Stomach (tissue), 9 donors: ENCODE measurements around the gene PRKCE. TPM values are rescaled to one million over a fixed set of nuclear protein-coding genes. Genes with fewer than 3 reads are reported as not detected.

ENCODE experiments used
- DNase-seq, 2 donors: peaks; one replicate each; pipeline versions ENCODE4 v3.0.0 to v3.0.0-alpha.2; 2013 to 2019
- H3K27ac ChIP-seq, 5 donors: fragments of 200-600 bp in 4 of 5; sonication (generic) in 4 of 5; one replicate each; pipeline ENCODE4 v1.5.1; 2013 to 2019; ENCODE audit warnings: mild to moderate bottlenecking in 1 of 5, moderate library complexity in 1 of 5
- H3K27me3 ChIP-seq, 3 donors: fragments of 200-600 bp; sonication (generic); one replicate each; pipeline ENCODE4 v1.5.1; 2017 to 2019; ENCODE audit warnings: mixed run types in 1 of 3
- H3K36me3 ChIP-seq, 4 donors: fragments of 200-600 bp; sonication (generic); 1 replicate in 3 of 4; 2 replicates in 1 of 4; pipeline ENCODE4 v1.5.1; 2016 to 2019
- H3K4me1 ChIP-seq, 4 donors: fragments of 200-600 bp; sonication (generic); one replicate each; pipeline ENCODE4 v1.5.1; 2016 to 2019
- H3K4me3 ChIP-seq, 4 donors: fragments of 200-600 bp; sonication (generic) in 3 of 4; one replicate each; pipeline ENCODE4 v1.5.1; 2016 to 2019; ENCODE audit warnings: mild to moderate bottlenecking in 1 of 4
- H3K9me3 ChIP-seq, 4 donors: fragments of 200-600 bp; sonication (generic); one replicate each; pipeline ENCODE4 v1.5.1; 2016 to 2019
- CTCF ChIP-seq, 7 experiments: fragments of 450-650 bp in 4 of 7; fragments of 200-600 bp in 3 of 7; sonication (generic) in 3 of 7; IDR thresholded peaks; one replicate each; pipeline ENCODE4 v1.5.1; 2016 to 2019; ENCODE audit warnings: antibody characterized with exemption in 7 of 7, control low read depth in 2 of 7, mild to moderate bottlenecking in 1 of 7
- EP300 ChIP-seq: sonication (generic); formaldehyde crosslinking; IDR thresholded peaks from one replicate; pipeline ENCODE4 v1.6.1; 2017; ENCODE audit warnings: antibody characterized with exemption
- POLR2A ChIP-seq, 4 donors: fragments of 450-650 bp; IDR thresholded peaks; one replicate each; pipeline ENCODE4 v1.6.1; 2016; ENCODE audit warnings: antibody characterized with exemption in 4 of 4, control low read depth in 2 of 4, mild to moderate bottlenecking in 1 of 4, moderate library complexity in 1 of 4
- POLR2AphosphoS5 ChIP-seq, 3 donors: sonication (generic); formaldehyde crosslinking; IDR thresholded peaks; one replicate each; pipeline ENCODE4 v1.6.1; 2016; ENCODE audit warnings: antibody characterized with exemption in 3 of 3
- WGBS, 5 donors: extraction: QIAGEN DNeasy Blood & Tissue Kit in 3 of 5; methylation state at CpG; one replicate each; pipeline versions ENCODE4 v1.1.5 to v1.1.7; 2013 to 2018; 5-methylcytosine and 5-hydroxymethylcytosine counted together
- intact Hi-C: fragments of 100-400 bp; cut with DNase I; formaldehyde crosslinking; loops from one replicate; pipeline ENCODE4 v1.15.1; 2023; ENCODE audit warnings: low total_unique reads
- polyA plus RNA-seq, 3 donors: library from polyadenylated mRNA; stranded (reverse); fragments of 200-250 nt; gene quantifications; one replicate each; pipeline ENCODE4 v1.2.3, GENCODE V29; 2013
- total RNA-seq, 5 donors: library from RNA; depleted of rRNA; stranded (reverse); fragments of >200 nt; gene quantifications; one replicate each; pipeline versions ENCODE4 v1.1.0 to v1.2.3, GENCODE V29; 2014 to 2016
- donor health status: healthy with polysubstance abuse.
- donor health status: Bipolar disorder and iron deficiency.
- donor health status: healthy.

PRKCE gene
- total and polyA plus RNA-seq, 8 donors = 2.0 to 92.0 (median 10.0) TPM

- Histone ChIP-seq H3K4me3 (no peak overlapping the region), H3K27ac (no peak overlapping the region), H3K27me3 (no peaks in the 10 kb centered on the region), H3K4me1 (peaks cover 0 to 17% (median 7%) of the 10 kb centered on the region in 4 donors), H3K9me3 (no peaks in the 10 kb centered on the region), H3K36me3 (peaks cover 0 to 41% (median 24%) of the 10 kb centered on the region in 4 donors)
- WGBS, 5 donors = 80 to 94% (median 85%) methylated on average over 16 to 23 of the region's 23 CpGs
- no peak for DNase-seq
- intact Hi-C loops = no loop called here
- no peak for TF ChIP-seq POLR2AphosphoS5 (IDR thresholded peaks at IDR 0.05)
- no peak for TF ChIP-seq EP300
- TF ChIP-seq POLR2A (IDR thresholded peaks at IDR 0.05) = no peak
- no peak for TF ChIP-seq CTCF (IDR thresholded peaks at IDR 0.05)
Measured at GRCh38 chr2:46153996-46154753, 502.7 kb downstream of the PRKCE start.

DNA sequence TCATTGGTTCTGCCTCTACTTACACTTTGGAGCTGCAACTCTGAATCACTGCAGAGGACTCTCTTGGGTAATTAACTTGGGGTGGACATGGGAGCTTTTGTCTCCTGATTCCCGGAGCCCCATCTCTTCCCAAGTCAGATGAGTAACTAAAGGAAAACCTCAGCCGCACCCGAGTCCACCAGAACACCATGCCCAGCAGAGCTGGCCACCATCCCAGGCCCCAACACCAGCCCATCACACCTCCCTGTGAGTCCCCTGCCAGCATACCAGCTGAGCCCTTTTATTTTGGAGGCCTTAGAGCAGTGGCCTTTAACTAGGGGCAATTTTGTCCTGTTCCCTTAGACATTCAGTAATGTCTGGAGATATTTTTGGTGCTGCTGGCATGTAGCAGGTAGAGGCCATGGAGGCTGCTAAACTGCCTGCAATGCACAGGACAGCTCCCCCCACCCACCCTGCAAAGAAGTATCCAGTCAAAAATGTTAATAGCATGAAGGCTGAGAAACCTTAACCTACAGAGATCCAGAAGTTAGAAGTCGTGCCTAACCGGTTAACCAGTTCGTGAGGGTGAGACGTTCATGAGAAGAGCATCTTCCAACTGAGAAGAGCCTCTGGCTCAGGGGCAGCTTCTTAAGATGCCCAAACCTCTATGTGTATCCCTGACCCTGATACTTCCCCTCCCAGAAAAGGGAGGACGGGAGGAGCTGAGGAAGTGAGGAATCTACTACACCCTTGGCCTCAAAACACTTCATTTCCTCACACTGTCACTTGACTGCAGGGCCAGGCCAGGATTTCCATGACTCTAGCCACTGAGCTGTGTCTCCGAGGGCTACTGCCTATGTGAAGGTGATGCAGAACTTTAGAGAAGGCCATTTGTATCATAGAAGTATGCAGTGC lies 505.8 kb downstream of the PRKCE start:
- Histone ChIP-seq H3K36me3 (peaks cover 3 to 48% (median 20%) of the 10 kb centered on the region in 4 donors), H3K27me3 (no peaks in the 10 kb centered on the region), H3K4me1 (peaks cover 0 to 29% (median 9%) of the 10 kb centered on the region in 4 donors), H3K27ac (no peak overlapping the region), H3K4me3 (no peak overlapping the region), H3K9me3 (no peaks in the 10 kb centered on the region)
- intact Hi-C loops = no loop called here
- no peak for DNase-seq
- TF ChIP-seq POLR2AphosphoS5 (IDR thresholded peaks at IDR 0.05) (no peak), CTCF (IDR thresholded peaks at IDR 0.05) (no peak), EP300 (no peak), POLR2A (IDR thresholded peaks at IDR 0.05) (no peak)
- WGBS, 5 donors = 79 to 93% (median 89%) methylated on average over 9 of the region's 9 CpGs

- H3K4me3 ChIP-seq = no peak overlapping the region
- WGBS, 5 donors = 85 to 100% (median 98%) methylated on average over 1 of the region's 1 CpG
- peak in 1 of 2 donors; percentile 32 for DNase-seq
- TF ChIP-seq POLR2A (IDR thresholded peaks at IDR 0.05) (no peak), CTCF (IDR thresholded peaks at IDR 0.05) (no peak), EP300 (no peak), POLR2AphosphoS5 (IDR thresholded peaks at IDR 0.05) (no peak)
- no peak overlapping the region for H3K27ac ChIP-seq
- H3K36me3 ChIP-seq = peaks cover 3 to 45% (median 20%) of the 10 kb centered on the region in 4 donors
- intact Hi-C loops = no loop called here
- no peaks in the 10 kb centered on the region for H3K27me3 ChIP-seq
- H3K9me3 ChIP-seq = no peaks in the 10 kb centered on the region
- H3K4me1 ChIP-seq = peaks cover 0 to 35% (median 10%) of the 10 kb centered on the region in 4 donors
Measured at GRCh38 chr2:46157966-46158310, 506.5 kb downstream of the PRKCE start.

- no peak overlapping the region for H3K27ac ChIP-seq
- 68 to 82% (median 71%) methylated on average over 4 of the region's 4 CpGs for WGBS, 5 donors
- DNase-seq = no peak
- peaks cover 0 to 38% (median 13%) of the 10 kb centered on the region in 4 donors for H3K4me1 ChIP-seq
- H3K4me3 ChIP-seq = no peak overlapping the region
- intact Hi-C loops = no loop called here
- TF ChIP-seq POLR2AphosphoS5 (IDR thresholded peaks at IDR 0.05) (no peak), EP300 (no peak), CTCF (IDR thresholded peaks at IDR 0.05) (no peak), POLR2A (IDR thresholded peaks at IDR 0.05) (no peak)
- peaks cover 3 to 45% (median 20%) of the 10 kb centered on the region in 4 donors for H3K36me3 ChIP-seq
- H3K27me3 ChIP-seq = no peaks in the 10 kb centered on the region
- H3K9me3 ChIP-seq = no peaks in the 10 kb centered on the region
Measured at GRCh38 chr2:46158661-46159060, 507.2 kb downstream of the PRKCE start.
